ENCODE measurements around the gene CDCA4. TPM values are rescaled to one million over a fixed set of nuclear protein-coding genes. Genes with fewer than 3 reads are reported as not detected.

CDCA4 gene
- polyA plus RNA-seq, 2 of the 4 experiments (the other 2 are of a cell fraction) = 24.2 to 26.9 TPM

- TF ChIP-seq REST (IDR thresholded peaks at IDR 0.05) (no peak), MAX (IDR thresholded peaks at IDR 0.05) (no peak; the same call in 1 of the 2 replicates), MAZ (IDR thresholded peaks at IDR 0.05; ENCODE audit: borderline replicate concordance, low read depth, low read length) (no peak), EHF (CRISPR knock-in tag; IDR thresholded peaks at IDR 0.05) (no peak), E2F6 (IDR thresholded peaks at IDR 0.05; ENCODE audit: borderline replicate concordance, low read depth) (no peak; the same call in 1 of the 2 replicates), HOXA7 (CRISPR knock-in tag; IDR thresholded peaks at IDR 0.05) (no peak), TP53 (CRISPR knock-in tag; IDR thresholded peaks at IDR 0.05) (no peak), NFE2L2 (conservative IDR thresholded peaks at IDR 0.05; ENCODE audit: low read length) (no peak), CBX2 (IDR thresholded peaks at IDR 0.05; ENCODE audit: borderline replicate concordance, low read depth) (no peak), HDAC2 (IDR thresholded peaks at IDR 0.05) (no peak)
Measured at GRCh38 chr14:104985675-104986486, 35.0 kb downstream of the CDCA4 start, which contains the start of gene CLBA1 (continued).

GRCh38 chr14:104984056-104984894 is 36.6 kb downstream of the CDCA4 start:
- no peak for TF ChIP-seq MAFK (IDR thresholded peaks at IDR 0.05; ENCODE audit: partially characterized antibody)
- TF ChIP-seq TP53 (CRISPR knock-in tag; IDR thresholded peaks at IDR 0.05) = no peak
- TF ChIP-seq FOSL2 (IDR thresholded peaks at IDR 0.05) = no peak
- no peak for TF ChIP-seq FOSL2 (CRISPR knock-in tag; IDR thresholded peaks at IDR 0.05)
- no peak for TF ChIP-seq POLR2A (IDR thresholded peaks at IDR 0.05; ENCODE audit: low read length)
- no peak for TF ChIP-seq EP300 (IDR thresholded peaks at IDR 0.05)
- no peak for TF ChIP-seq RFX5 (IDR thresholded peaks at IDR 0.05)
- no peak for TF ChIP-seq MAX (IDR thresholded peaks at IDR 0.05)
- TF ChIP-seq HOXB5 (CRISPR knock-in tag; IDR thresholded peaks at IDR 0.05) = no peak
- TF ChIP-seq HOXA7 (CRISPR knock-in tag; IDR thresholded peaks at IDR 0.05) = no peak
- no peak for TF ChIP-seq TFCP2L1 (CRISPR knock-in tag; IDR thresholded peaks at IDR 0.05)
- TF ChIP-seq FOXS1 (CRISPR knock-in tag; IDR thresholded peaks at IDR 0.05) = no peak
- no peak for TF ChIP-seq SREBF2 (IDR thresholded peaks at IDR 0.05)
- TF ChIP-seq CBX2 (IDR thresholded peaks at IDR 0.05; ENCODE audit: borderline replicate concordance, low read depth) = no peak
- TF ChIP-seq HDAC2 (IDR thresholded peaks at IDR 0.05) = no peak
- TF ChIP-seq FOSB (CRISPR knock-in tag; IDR thresholded peaks at IDR 0.05) = no peak
- no peak overlapping the region; the same call in 2 of the 3 replicates for H3K4me2 ChIP-seq
- DNase-seq (ENCODE audit: low read depth in 1 of 2, low spot score in 1 of 2) (no peak), FAIRE-seq (no peak), ATAC-seq (no peak)
- whole genome bisulfite sequencing (ENCODE audit: missing lambda C conversion rate) = 94% methylated on average over 11 of the region's 15 CpGs
- peaks cover 32% of the 10 kb centered on the region for H3K4me1 ChIP-seq
- no peak overlapping the region for H3K4me3 ChIP-seq
- ChIA-PET CTCF (interaction anchor here (0.9 to 5.7 kb wide), 12 partner anchors 9 to 88 kb away, joined by 3 to 74 read pairs (median 4); no protein-coding TSS in a partner anchor), POLR2A (interaction anchor here (1.8 to 2.5 kb wide), 2 partner anchors 11 to 15 kb away, joined by 17 to 37 read pairs; no protein-coding TSS in a partner anchor)
- H3K27ac ChIP-seq = peak overlapping the region in 1 of 2 experiments; percentile 96; a peak in 3 of 6 replicates
- H3K9me3 ChIP-seq = no peaks in the 10 kb centered on the region

Data from A549 (cell line).